Epithelial cell of alveolus of lung (primary cell): ENCODE measurements around the gene MIDN. TPM values are rescaled to one million over a fixed set of nuclear protein-coding genes. Genes with fewer than 3 reads are reported as not detected.

Experiments used
- total RNA-seq: library from RNA; depleted of rRNA; stranded (reverse); fragments of >200 nt; gene quantifications from 2 replicates; pipeline ENCODE4 v1.2.1, GENCODE V29; 2015

MIDN gene
- total RNA-seq, result 25.0 and 75.9 TPM in 2 replicates

GRCh38 chr19:1248139-1248785 is at the start of gene MIDN:
TSS of gene MIDN (plus strand) at chr19:1248583. CDS start at chr19:1250297, 1,714 bp downstream.

GRCh38 chr19:1205114-1206099 is 43.0 kb upstream of the MIDN start, which contains the start of gene STK11:
TSS of gene STK11 (plus strand) at chr19:1205778. CDS start at chr19:1206914, 1,136 bp downstream.

DNA sequence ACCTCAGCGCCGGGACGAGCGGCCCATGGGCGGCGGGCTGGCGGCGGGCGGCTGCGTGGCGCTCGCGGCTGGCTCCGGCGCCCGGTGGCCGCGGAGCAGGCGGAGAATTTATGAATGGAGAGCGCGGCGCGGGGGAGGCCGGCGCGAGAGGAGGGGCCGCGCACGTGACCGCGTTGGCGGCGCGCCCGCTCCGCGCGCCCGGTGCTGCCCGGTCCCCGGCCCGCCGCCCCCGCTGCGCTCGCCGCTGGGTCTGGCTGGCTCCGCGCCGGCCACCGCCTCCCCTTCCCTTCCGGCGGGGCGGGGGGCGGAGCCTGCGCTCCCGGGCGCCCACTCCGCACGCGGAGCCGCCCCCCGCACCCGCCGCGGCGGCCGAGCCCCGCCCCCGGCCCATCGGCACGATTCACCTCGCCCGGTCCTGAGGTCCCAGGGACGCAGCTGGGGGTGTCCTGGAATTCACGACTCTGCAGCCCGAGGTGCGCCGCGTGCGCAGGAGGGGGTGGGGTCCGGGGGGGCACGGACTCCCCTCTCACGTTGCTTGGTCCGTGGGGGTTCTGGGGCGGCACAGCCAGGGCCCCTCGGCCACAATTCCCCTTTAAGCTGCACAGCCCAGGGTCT is 10.5 kb upstream of the MIDN start, which contains the start of gene CBARP:
CBARP (minus strand) TSS at position 252 of the 615 bp plus-strand sequence. CDS start 1,905 bp downstream, outside the sequence.

DNA sequence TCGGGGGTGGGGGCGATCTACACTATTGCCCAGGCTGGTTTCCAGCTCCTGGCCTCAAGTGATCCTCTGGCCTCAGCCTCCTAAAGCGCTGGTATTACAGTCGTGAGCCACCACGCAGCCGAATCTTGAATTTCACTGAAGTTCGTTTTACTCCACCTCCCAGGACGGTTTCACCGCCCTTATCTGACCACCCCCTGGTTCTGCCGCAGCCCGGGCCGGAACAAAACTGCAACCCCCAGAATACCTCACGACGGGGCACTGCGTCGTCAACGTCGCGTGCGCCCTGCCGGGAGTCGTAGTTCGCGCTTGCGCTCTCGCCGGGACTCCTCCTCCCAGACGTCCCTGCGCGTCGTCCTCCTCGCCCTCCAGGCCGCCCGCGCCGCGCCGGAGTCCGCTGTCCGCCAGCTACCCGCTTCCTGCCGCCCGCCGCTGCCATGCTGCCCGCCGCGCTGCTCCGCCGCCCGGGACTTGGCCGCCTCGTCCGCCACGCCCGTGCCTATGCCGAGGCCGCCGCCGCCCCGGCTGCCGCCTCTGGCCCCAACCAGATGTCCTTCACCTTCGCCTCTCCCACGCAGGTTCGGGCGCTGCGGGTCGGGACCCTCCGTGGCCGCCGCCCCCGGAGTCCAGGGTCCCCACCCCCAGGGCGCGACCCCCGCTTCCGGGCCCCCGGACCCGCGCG is 6.8 kb upstream of the MIDN start, which contains the start of gene ATP5F1D:
ATP5F1D (plus strand) TSS at position 335 of the 679 bp plus-strand sequence; CDS start at position 435, 100 bp downstream.

DNA sequence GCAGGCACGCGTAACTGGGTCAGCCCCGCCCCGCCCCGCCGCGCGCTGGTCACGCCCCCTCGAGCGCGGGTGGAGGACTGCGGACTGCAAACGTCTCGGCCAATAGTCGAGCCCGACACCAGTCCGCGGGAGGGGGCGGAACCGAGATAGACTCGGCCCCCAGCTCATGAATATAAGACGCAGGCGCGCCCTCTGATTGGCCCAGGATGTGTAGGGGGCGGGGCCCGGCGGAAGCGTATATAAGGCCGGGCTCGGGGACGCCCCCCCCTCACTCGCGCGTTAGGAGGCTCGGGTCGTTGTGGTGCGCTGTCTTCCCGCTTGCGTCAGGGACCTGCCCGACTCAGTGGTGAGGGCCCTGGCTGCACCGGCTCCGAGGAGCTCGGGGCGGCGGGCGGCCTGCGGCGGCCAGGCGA is 20.7 kb downstream of the MIDN start, which contains the start of gene CIRBP:
CIRBP (plus strand) TSS at position 268 of the 413 bp plus-strand sequence. CDS start 1,602 bp downstream, outside the sequence.

DNA sequence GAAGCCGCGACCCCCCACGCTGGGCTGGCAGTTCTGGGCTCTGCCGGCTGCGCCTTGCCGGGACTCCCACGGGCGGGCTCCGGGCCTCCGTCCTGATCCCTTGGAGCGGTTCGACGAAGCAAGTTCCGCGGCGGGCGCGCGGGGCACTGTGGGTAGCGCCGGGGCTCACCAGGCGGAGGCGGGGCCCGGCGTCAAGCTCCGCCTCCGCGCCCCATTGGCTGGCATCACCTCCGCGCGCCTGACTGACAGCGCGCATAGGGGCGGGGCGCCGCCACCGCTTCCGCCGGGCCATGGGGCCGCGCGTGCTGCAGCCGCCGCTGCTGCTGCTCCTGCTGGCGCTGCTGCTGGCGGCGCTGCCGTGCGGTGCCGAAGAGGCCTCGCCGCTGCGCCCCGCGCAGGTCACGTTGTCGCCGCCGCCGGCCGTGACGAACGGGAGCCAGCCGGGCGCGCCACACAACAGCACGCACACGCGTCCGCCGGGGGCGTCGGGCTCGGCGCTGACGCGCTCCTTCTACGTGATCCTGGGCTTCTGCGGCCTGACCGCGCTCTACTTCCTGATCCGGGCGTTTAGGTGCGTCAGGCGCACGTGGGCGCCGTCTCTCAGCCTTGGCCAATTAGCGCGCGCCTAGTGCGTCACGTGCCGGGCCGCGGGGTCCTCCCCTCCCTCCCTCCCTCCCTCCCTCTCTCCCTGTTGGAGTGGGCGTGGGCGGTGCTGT is 27.0 kb downstream of the MIDN start, which contains the start of gene FAM174C:
FAM174C (plus strand) TSS at position 271 of the 716 bp plus-strand sequence; CDS start at position 291, 20 bp downstream.

DNA sequence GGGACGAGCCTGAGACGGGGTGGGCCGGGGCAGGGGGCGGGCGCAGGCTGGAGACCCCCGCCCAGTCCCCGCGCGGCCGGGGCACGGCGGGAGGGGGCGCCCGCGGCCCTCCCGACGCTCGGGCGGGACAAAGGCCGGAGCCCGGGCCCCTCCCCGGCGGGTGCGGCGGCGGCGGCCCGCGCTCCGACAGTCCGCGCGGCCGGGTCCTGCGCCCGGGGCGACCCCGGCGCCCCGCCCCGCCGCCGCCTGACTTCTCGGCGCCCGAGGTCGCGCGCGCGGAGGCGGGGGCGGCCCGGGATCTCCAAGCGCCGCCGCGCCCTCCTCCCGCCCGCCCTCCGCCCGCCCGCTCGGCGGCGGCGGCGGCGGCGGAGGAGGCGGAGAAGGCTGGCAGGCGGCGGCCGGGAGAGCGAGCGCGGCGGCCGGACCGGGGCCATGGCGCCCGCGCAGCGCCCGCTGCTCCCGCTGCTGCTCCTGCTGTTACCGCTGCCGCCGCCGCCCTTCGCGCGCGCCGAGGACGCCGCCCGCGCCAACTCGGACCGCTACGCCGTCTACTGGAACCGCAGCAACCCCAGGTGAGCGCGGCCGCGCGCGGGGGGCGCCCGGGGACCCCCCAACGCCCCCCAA is 37.5 kb downstream of the MIDN start, which contains the start of gene EFNA2:
EFNA2 (plus strand) TSS at position 137 of the 624 bp plus-strand sequence; CDS start at position 433, 296 bp downstream.

Other genes starting within 250 kb of the MIDN start
- gene GRIN3B, start 248.2 kb upstream of the MIDN start, total RNA-seq, result 1.6 and 2.0 TPM in 2 replicates
- 126 and 158 TPM in 2 replicates for gene TMEM259, start 227.5 kb upstream of the MIDN start, total RNA-seq
- gene RNU6-2, start 227.1 kb upstream of the MIDN start, total RNA-seq, result not detected in 2 replicates
- gene CNN2, start 222.0 kb upstream of the MIDN start, total RNA-seq, result 265 and 382 TPM in 2 replicates
- gene ABCA7, start 208.5 kb upstream of the MIDN start, total RNA-seq, result 1.9 and 3.3 TPM in 2 replicates
- gene ARHGAP45, start 181.4 kb upstream of the MIDN start, total RNA-seq, result 3.4 and 4.5 TPM in 2 replicates
- 207 and 220 TPM in 2 replicates for gene POLR2E, start 153.2 kb upstream of the MIDN start, total RNA-seq
- 357 and 567 TPM in 2 replicates for gene GPX4, start 144.6 kb upstream of the MIDN start, total RNA-seq
- gene SBNO2, start 74.3 kb upstream of the MIDN start, total RNA-seq, result 33.7 and 63.0 TPM in 2 replicates
- gene STK11, start 42.8 kb upstream of the MIDN start, total RNA-seq, result 63.7 and 77.8 TPM in 2 replicates
- gene CBARP, start 10.6 kb upstream of the MIDN start, total RNA-seq, result 1.9 and 4.5 TPM in 2 replicates
- 85.8 and 140 TPM in 2 replicates for gene ATP5F1D, start 6.8 kb upstream of the MIDN start, total RNA-seq
- gene CIRBP, start 20.7 kb downstream of the MIDN start, total RNA-seq, result 239 and 297 TPM in 2 replicates
- gene FAM174C, start 26.9 kb downstream of the MIDN start, total RNA-seq, result 57.6 and 62.4 TPM in 2 replicates
- not detected in 2 replicates for gene EFNA2, start 37.3 kb downstream of the MIDN start, total RNA-seq
- 129 and 170 TPM in 2 replicates for gene NDUFS7, start 135.3 kb downstream of the MIDN start, total RNA-seq
- gene GAMT, start 153.0 kb downstream of the MIDN start, total RNA-seq, result 62.0 and 67.4 TPM in 2 replicates
- gene DAZAP1, start 159.0 kb downstream of the MIDN start, total RNA-seq, result 55.4 and 72.5 TPM in 2 replicates
- gene RPS15, start 189.8 kb downstream of the MIDN start, total RNA-seq, result 2,162 and 4,639 TPM in 2 replicates
- gene APC2, start 201.5 kb downstream of the MIDN start, total RNA-seq, result under 0.01 and 0.16 TPM in 2 replicates
- 36.5 and 39.2 TPM in 2 replicates for gene C19orf25, start 230.6 kb downstream of the MIDN start, total RNA-seq
- 0.52 and 2.9 TPM in 2 replicates for gene PCSK4, start 241.8 kb downstream of the MIDN start, total RNA-seq
- 2.7 and 2.8 TPM in 2 replicates for gene REEP6, start 242.6 kb downstream of the MIDN start, total RNA-seq